ENCODE results near the gene RBM15. TPM values are rescaled to one million over a fixed set of nuclear protein-coding genes. Genes with fewer than 3 reads are reported as not detected.
A peak's percentile ranks its signal among the peaks of the same experiment; 100 is the strongest.

Gene RBM15, protein sequence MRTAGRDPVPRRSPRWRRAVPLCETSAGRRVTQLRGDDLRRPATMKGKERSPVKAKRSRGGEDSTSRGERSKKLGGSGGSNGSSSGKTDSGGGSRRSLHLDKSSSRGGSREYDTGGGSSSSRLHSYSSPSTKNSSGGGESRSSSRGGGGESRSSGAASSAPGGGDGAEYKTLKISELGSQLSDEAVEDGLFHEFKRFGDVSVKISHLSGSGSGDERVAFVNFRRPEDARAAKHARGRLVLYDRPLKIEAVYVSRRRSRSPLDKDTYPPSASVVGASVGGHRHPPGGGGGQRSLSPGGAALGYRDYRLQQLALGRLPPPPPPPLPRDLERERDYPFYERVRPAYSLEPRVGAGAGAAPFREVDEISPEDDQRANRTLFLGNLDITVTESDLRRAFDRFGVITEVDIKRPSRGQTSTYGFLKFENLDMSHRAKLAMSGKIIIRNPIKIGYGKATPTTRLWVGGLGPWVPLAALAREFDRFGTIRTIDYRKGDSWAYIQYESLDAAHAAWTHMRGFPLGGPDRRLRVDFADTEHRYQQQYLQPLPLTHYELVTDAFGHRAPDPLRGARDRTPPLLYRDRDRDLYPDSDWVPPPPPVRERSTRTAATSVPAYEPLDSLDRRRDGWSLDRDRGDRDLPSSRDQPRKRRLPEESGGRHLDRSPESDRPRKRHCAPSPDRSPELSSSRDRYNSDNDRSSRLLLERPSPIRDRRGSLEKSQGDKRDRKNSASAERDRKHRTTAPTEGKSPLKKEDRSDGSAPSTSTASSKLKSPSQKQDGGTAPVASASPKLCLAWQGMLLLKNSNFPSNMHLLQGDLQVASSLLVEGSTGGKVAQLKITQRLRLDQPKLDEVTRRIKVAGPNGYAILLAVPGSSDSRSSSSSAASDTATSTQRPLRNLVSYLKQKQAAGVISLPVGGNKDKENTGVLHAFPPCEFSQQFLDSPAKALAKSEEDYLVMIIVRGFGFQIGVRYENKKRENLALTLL
- total RNA-seq, result 10 to 100 TPM; 28.7 to 55.0 (median 35.1) TPM

DNA sequence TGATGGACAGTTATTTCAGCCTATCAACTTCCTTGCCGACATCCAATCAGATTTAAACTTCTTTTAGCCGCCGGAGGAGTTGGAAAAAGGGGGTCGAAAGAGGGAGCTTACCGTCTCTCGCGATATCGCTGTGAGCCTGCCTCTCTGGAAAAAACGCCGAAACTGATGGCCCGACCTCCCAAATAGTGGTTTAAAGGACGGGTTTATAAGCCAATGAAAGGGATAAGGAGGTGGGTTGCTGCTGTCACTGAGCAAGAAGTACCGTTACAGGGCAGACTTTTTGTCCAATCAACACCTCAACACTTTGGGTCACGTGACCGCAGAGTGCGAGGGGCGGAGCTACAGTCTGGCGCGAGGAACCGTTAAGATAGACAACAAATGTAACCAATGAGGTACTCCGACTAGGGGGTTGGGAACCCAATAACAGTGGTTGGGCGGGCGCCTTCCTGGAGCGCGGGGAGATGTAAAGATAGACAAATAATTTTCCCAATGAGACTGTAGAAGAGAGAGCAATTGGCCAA lies at the start of gene RBM15:
TSS of gene RBM15 (plus strand) at position 492 of the 521 bp plus-strand sequence. CDS start at position 521, 29 bp downstream.
- TF ChIP-seq, protein P1, sequence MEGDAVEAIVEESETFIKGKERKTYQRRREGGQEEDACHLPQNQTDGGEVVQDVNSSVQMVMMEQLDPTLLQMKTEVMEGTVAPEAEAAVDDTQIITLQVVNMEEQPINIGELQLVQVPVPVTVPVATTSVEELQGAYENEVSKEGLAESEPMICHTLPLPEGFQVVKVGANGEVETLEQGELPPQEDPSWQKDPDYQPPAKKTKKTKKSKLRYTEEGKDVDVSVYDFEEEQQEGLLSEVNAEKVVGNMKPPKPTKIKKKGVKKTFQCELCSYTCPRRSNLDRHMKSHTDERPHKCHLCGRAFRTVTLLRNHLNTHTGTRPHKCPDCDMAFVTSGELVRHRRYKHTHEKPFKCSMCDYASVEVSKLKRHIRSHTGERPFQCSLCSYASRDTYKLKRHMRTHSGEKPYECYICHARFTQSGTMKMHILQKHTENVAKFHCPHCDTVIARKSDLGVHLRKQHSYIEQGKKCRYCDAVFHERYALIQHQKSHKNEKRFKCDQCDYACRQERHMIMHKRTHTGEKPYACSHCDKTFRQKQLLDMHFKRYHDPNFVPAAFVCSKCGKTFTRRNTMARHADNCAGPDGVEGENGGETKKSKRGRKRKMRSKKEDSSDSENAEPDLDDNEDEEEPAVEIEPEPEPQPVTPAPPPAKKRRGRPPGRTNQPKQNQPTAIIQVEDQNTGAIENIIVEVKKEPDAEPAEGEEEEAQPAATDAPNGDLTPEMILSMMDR (IDR thresholded peaks at IDR 0.05), result no peak
- DNase-seq (ENCODE audit: low spot score) (peak; percentile 93), ATAC-seq (ENCODE audit: low FRiP score) (peak; percentile 92)

DNA sequence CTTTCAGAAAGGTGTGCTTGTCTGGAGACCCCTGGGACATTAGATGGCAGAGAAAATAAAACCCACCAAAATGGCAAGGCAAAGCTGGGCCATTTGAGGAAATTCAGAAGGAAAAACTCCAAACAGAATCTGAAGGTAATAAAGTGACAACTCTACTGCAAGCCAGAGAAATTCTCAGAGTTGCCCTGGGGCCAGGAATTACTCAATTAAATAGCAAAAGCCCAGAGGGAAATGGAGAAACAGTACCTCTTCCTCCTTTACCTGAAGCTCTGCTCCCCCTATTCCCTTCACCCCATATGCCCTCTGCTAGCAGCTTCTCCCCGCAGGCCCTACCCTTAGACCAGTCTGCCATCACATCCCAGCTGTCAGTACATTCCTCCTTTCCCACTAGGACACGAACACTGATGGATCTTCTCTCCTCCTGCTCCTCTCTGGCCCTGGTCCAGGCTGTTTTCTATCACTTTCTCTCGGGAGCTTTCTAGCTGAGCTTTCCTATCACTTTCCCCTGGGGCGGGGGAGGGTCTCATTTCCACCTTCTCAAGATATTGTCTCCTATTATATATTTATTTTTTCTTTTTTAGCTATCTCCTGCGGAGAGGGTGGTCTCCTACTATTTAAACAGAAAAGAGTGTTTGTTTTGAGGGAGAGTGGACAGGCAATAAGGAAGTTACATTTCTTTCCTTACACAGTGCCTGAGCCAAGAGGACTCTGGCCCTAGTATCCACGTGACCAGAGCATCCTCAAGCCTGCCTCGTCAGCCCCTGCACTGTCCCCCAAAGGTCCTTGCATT lies 47.7 kb upstream of the RBM15 start:
- TF ChIP-seq, protein P1 (IDR thresholded peaks at IDR 0.05), result no peak
- no peak for DNase-seq (ENCODE audit: low spot score)
- no peak for ATAC-seq (ENCODE audit: low FRiP score)

DNA sequence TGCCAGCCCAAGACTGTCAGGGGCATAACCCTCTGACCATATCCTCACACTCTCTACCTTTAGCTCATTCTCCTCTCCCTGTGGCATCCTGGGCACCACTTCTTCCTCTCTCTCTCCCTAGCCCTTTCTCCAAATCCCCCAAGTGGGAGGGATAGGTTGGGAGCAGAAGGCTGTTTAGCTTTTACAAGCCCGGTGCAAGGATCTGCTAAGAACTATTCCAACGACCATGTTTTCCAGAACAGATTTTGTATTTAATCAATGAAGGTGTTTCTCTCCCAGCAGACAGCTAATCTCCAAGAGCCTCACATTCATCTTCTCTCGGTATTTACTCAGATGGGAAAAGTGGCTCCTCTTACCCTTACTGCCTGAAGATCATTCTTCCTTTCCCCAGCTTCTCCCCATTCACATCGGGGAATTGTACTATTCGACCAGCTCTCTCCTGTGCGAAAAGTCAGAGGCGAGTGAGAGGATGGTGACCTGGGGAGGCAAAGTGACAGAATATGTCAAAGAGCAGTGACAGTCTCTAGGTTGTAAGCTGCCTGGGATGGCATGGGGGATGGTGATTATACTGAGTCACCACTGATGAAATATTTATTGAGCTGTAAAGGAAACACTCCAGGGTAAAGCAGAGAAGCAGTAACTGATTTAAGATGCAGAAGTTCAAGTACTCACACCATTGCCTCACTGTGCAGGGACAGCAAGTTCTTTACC lies 47.0 kb upstream of the RBM15 start:
- peak; percentile 17 for ATAC-seq (ENCODE audit: low FRiP score)

DNA sequence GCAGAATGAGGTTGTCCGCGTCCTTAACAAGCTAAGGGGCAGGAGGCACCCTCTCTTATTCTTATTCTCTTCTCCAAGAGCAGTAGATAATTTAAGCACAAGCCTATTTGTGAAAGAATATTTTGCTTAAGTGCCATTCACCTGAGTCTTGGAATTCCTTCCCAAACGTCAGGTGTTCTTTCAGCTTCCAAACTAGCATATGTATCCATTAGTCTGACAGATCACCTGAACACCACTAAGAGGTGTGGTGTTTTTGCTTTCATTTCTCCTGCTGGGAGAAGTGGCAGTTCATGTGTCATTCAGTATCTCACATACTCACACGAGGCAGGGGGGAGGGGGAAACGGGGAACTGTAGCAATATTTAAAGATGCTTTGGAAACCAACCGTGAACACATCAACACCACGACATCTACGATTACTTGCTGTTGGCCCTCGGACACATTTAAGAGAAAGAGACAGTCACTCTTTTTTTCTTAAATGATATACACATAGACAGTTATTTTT lies 45.5 kb upstream of the RBM15 start:
- DNase-seq (ENCODE audit: low spot score), result no peak
- TF ChIP-seq, protein P1 (IDR thresholded peaks at IDR 0.05), result no peak
- no peak for ATAC-seq (ENCODE audit: low FRiP score)

More for the DNA sequence above, 47.0 kb upstream of the RBM15 start:
- DNase-seq (ENCODE audit: low spot score), result no peak
- TF ChIP-seq, protein P1 (IDR thresholded peaks at IDR 0.05), result no peak

DNA sequence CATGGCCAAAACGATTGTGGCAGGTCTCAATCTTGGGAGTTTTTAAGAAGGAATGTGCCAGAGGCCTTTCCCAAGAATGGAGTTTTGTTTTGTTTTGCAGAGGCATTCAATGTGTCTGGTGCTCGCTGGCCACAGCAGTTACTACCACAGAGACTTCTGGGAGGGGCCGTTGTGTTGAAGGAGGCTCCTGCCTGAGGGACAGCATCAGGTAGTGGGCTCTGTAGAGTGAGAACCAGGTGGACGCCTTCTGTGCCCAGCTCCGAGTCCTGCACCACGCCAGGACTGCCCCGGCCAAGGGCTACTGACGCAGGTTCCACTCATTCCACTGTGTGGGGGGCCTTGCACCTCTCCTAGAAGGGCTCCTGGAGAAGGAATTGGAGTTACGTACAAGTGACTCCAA lies 44.9 kb upstream of the RBM15 start:
- ATAC-seq (ENCODE audit: low FRiP score) (no peak), DNase-seq (ENCODE audit: low spot score) (no peak)
- TF ChIP-seq, protein P1 (IDR thresholded peaks at IDR 0.05), result no peak

Measured in omental fat pad (tissue), 4 donors.